Measurements from ENCODE around the gene DIPK1A.

GRCh38 chr1:92933459-92933858, 27.8 kb downstream of the DIPK1A start:
- TF ChIP-seq EZH2 (IDR thresholded peaks at IDR 0.05; ENCODE audit: insufficient read depth, poor library complexity, severe bottlenecking) (no peak), EZH2phosphoT487 (IDR thresholded peaks at IDR 0.05; ENCODE audit: insufficient read depth, low read depth) (no peak)
